GM21786 (cell line): ENCODE results near the gene ZNF664.
"Not testable (repeated sequence)": the region's sequence is repeated elsewhere in the genome, so short reads cannot be mapped to it uniquely, and the experiment has no call there.

Experiments used
- ATAC-seq: cut with Tn5 transposase; IDR thresholded peaks from one replicate; pipeline ENCODE4 v1.9.1; 2021; ENCODE audit not compliant: unreplicated experiment

The ZNF664 gene

GRCh38 chr12:123941000-123941399 is 32.0 kb upstream of the ZNF664 start:
- no peak for ATAC-seq

- ATAC-seq, result no peak
These were observed 31.3 kb upstream of the ZNF664 start for GRCh38 chr12:123941624-123942237.

DNA sequence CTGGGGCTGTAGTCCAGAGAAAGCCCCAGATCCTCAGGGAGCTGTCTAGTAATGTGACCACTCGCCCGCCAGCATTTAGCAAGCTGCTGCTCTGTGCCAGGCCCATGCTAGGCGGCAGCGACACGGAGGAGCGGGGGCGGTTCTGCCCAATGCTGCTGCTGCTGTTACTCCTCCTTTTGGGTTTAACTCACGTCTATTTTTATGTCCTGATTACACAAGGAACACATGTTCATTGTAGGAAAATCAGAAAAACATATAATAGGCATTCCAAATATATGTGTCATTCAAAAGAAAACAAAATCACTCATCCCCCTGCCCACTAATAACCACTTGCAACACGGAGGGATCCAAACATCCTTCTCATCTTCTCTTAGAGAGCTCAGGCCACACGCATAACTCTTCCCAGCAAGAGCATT is 30.8 kb upstream of the ZNF664 start:
- no peak for ATAC-seq

DNA sequence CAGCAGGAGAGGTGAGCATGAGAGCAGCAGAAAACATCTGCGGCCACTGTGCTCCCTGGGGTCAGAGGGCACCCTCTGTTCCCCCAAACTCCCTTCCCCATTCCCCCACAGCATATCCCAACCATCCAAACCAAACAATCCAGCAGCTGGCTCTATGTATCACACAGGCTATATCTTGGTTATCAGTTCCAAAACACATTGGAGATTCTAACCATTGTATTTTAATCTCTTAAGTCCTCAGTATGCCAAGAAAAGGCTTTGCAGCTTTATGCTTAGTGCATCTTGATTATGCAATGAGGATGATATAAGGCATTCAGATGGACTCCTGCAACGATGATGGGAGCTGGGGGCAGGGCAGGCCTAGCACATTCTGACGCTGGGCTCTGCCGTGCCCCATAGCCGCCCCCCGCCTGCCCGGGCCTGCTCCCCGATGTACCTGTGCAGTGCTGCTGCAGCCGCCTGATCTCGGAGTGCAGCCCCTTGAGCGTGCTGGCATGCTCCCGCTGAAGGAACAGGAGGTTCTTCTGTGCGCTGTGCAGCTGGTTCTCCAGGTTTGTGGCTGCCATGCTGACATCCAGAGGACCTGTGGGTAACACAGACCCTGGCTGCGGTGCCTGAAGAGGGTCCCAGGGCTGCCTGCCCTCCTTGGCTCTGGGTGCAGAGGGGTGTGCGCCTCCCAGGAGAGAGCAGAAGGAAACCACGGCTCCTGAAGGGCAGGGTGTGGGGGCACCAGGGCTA is 29.9 kb upstream of the ZNF664 start:
- no peak for ATAC-seq

- ATAC-seq, result no peak
These were observed 29.2 kb upstream of the ZNF664 start for GRCh38 chr12:123943816-123944215.

DNA sequence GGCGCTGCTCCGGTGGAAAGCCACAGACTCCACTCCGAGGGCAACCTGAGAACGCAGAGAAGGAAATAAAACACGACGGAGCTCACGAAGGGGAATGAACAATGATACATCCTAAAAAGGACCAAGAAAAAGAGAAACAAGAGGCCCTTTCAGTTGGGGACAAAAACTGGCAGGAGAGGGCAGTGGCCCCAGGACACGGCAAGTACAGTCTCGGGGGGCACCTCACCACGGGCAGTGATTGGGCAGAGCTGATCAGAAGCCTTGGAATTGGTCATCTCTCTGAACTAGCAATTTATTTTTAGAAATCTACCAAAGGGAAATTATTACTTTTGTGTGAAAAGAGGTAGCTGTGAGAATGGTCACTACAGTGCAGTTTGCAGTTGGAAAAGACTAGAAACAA is 28.3 kb upstream of the ZNF664 start:
- no peak for ATAC-seq

DNA sequence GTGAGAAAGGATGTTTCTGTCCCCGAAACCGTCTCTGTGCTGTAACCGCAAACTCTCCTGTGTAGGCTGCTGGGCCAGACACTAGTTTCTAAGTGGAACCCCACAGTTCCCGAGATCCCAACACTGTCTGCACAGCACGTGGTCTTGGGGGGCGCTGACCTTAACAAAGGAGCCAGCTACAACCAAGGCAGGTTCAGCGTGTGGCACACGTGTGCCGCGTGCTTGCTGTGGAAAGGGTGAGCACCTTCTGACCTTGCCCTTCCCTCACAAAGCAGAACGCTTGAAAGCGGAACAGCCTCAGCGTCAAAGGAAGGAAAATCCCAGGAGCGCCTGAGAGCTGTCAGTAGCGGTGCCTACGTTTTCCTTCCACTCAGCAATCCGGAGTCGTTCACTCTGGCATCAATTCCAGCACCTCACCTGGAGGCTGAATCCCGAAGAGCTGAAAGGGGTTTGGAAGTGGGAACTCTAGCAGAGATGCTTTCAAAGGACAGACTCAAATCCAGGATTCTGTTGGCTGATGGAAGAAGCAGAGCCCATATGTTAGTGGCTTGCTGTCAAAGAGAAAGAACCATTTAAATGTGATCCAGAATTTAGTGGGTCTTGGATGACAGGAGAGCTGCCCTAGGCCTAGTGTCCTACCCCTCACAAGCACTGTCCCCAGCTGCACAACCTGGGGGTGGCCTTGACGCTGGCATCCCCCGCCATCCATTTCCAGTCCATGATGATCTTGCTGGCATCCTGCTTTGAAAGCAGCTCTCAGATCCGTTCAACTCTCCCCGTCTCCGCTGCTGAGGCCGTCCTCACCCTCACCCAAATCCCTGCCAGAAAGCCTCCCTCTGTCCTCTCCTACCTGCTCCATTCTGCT is 27.5 kb upstream of the ZNF664 start:
- no peak for ATAC-seq

DNA sequence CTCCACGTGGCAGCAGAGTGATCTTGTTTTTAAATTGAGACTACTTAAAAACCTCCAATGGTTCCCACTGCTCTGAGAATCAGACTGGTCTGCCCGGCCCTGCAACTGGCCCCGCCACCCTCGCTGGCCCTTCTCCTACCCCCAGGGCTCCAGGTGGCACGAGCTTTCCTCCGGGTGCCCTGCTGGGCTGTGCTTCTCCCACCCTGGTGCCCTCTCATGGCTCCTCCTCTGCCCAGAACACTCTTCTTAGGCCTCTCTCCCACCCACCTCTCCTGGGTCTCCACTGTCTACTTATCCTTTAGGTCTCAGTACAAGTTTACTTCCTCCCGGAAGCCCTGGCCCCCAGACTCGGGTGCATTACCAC is 26.9 kb upstream of the ZNF664 start:
- no peak for ATAC-seq

- not testable (repeated sequence) for ATAC-seq
These were observed 26.2 kb upstream of the ZNF664 start for GRCh38 chr12:123946516-123947505.

DNA sequence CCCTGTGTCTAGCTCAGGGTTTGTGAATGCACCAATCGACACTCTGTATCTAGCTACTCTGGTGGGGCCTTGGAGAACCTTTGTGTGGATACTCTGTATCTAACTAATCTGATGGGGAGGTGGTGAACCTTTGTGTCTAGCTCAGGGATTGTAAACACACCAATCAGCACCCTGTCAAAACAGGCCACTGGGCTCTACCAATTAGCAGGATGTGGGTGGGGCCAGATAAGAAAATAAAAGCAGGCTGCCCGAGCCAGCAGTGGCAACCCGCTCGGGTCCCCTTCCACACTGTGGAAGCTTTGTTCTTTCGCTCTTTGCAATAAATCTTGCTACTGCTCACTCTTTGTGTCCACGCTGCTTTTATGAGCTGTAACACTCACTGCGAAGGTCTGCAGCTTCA is 25.5 kb upstream of the ZNF664 start:
- ATAC-seq, result not testable (repeated sequence)

GRCh38 chr12:123948401-123948795 is 24.6 kb upstream of the ZNF664 start:
- no peak for ATAC-seq

GRCh38 chr12:123948796-123949769 is 23.9 kb upstream of the ZNF664 start:
- no peak for ATAC-seq

DNA sequence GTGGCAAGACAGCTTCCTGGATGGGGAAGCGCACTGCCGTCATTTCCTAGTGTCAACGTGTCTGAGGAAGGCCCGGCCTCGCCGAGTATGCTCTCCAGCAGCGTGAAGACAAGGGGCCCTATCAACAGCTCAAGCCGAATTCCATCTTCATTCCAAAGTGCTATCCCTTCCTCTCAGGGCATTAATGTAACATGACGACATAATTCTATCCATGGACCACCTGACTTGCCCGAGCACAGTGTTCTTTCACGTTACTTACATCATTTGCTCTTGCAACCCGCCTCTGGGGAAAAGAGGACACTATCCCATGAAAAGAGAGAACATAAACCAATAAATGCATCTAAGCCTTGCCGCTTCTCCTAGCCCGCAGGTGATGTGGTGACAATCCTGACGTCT is 23.2 kb upstream of the ZNF664 start:
- ATAC-seq, result no peak

DNA sequence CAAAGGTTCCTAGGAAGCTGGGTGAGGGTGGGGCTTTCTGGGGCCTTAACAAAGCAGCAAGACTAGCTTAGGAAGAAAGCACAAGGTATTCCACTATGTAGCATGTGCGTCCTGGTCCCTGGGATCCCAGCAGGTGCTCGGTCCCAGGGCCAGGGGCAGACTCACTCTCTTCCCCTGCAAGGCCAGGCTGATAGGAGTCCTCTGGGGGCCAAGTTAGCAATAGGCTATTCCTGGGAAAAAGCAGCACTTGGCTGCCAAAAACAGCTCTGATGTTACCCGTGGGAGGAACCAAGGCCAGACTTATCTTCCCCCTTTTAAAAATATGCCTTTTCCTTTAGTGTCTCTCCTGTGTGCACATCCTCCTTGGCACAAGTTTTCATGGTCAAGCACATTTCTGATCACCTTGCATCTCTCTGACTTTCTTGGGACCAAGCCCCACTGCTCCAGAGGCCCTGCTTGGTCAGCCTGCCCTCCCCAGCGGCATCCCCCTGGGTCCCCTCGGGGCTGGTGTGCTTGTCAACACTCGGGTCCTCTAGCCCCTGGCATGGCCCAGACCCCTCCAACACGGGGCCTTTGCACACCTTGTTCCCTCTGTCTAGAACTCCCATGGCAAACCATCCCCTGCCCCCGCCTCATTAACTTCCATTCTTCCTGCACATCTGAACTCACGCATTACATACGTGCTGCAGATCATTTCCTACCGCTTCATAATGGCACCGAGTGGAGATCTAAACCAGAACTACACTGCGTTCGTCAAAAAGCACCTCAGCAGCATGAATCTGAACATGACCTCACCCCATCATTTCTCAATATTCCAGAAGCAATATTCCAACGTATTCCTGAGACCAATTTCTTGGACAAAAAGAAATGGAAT is 22.3 kb upstream of the ZNF664 start:
- ATAC-seq, result no peak

- no peak for ATAC-seq
These were observed 21.5 kb upstream of the ZNF664 start for GRCh38 chr12:123951467-123951866.

DNA sequence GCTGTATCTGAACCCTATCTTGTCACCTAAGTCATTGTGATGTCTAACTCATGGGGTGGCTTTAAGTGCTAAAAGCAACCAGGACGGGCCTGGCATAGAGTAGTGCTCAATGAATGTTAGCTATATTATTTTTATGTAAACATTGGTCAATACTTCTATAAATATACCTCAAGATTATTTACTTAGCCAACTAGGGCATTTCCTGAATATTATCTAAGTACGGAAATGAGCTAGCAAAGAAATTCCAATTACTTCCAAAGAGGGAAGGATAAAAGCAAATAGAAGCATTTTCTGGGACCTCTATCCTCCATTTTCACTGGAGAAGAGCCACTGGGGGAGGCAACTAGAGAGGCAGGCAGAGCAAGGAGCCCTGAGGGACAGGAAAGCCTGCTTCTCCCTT is 21.0 kb upstream of the ZNF664 start:
- no peak for ATAC-seq

GRCh38 chr12:123954647-123955350 is 18.2 kb upstream of the ZNF664 start:
- ATAC-seq, result no peak

DNA sequence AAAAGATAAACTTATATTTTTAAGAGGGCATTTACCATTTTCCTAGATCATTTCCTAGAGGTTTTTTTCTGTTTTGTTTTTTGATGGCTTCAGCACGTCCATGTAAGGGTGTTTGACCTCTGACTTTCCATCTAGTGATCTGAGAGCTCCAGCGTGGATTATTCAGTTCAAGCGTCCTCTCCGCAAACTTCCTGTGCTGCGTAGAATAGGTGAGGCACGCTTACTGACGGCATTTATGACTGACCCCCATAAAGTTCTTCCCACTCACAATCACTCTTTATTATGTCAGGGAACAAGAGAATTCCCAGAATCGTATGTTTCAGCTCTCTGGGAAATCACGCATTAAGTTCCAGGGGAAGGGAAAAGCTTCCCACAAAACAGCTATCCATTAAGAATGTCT is 16.8 kb upstream of the ZNF664 start:
- ATAC-seq, result no peak
